ENCODE data around the gene MRPL53. TPM values are rescaled to one million over a fixed set of nuclear protein-coding genes. Genes with fewer than 3 reads are reported as not detected.
A peak's percentile ranks its signal among the peaks of the same experiment; 100 is the strongest.

The MRPL53 gene
- total and polyA plus RNA-seq, 9 of the 15 experiments (the other 6 are each of a cell fraction or from before 2014, with no cell fraction given) = 11.5 to 87.9 (median 41.1) TPM

DNA sequence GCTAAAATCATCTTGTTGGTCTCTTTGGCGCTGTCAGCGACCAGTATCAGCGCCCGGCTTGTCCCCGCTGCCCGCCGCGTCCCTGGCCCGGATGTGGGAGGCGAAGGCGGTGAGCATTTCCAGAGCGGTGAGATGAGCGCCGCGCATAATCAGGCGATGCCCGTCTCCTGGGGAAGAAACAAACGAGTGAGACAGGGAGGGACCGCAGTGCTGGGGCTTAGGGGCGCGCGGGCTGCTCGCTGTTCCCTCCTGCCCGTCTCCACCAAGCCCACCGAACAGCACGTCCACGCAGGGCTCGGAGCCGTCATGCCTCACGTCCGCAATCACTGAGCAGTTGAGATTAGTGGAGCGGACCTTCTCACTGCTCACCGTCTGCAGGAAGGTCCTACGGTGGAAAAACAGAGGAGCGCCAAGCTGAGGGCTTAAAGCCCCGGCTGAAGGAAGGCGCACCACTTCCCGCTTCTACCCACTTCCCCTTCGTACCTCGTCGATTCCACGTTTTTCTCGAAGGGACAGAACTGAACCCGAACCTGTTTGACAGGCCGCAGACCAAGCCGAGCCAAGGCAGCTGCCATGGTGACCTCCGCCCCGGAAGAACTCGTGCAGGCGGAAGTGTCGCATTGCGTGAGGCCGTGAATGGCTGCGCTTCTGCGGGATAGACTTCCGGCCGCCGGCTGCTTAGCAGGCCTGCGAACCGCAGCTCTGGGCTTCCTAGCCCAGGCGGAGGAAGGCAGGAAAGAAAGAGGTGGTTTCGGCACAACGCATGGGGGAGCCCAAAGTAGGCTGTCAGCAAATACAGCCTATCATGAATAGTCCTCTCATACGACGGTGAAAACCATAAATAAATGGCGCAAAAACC is at the start of gene MRPL53 (continued):
- TF ChIP-seq SNRNP70 (optimal IDR thresholded peaks at IDR 0.05; ENCODE audit: low read depth, low read length) (no peak), PHF20 (IDR thresholded peaks at IDR 0.05; ENCODE audit: partially characterized antibody) (peak; percentile 99), ZKSCAN3 (CRISPR knock-in tag; IDR thresholded peaks at IDR 0.05) (no peak), ETV5 (CRISPR knock-in tag; IDR thresholded peaks at IDR 0.05; ENCODE audit: low read depth) (peak; percentile 96), CHD1 (IDR thresholded peaks at IDR 0.05; ENCODE audit: low read length) (no peak), DACH1 (IDR thresholded peaks at IDR 0.05; ENCODE audit: partially characterized antibody) (no peak), TAF1 (IDR thresholded peaks at IDR 0.05; ENCODE audit: control insufficient read depth, extremely low read depth, insufficient read depth, low read length, severe bottlenecking) (peak; percentile 90), CAMTA2 (CRISPR knock-in tag; conservative IDR thresholded peaks at IDR 0.05) (no peak), ZSCAN32 (CRISPR knock-in tag; IDR thresholded peaks at IDR 0.05) (no peak), KAT7 (CRISPR knock-in tag; IDR thresholded peaks at IDR 0.05; ENCODE audit: borderline replicate concordance) (no peak; the same call in 1 of the 2 replicates), PURB (CRISPR knock-in tag; IDR thresholded peaks at IDR 0.05; ENCODE audit: low read depth) (no peak), ZNF583 (CRISPR knock-in tag; IDR thresholded peaks at IDR 0.05) (0 out of 2 replicates have a peak, but pooled peaks have one; percentile 61)
- TF ChIP-seq, protein P1, sequence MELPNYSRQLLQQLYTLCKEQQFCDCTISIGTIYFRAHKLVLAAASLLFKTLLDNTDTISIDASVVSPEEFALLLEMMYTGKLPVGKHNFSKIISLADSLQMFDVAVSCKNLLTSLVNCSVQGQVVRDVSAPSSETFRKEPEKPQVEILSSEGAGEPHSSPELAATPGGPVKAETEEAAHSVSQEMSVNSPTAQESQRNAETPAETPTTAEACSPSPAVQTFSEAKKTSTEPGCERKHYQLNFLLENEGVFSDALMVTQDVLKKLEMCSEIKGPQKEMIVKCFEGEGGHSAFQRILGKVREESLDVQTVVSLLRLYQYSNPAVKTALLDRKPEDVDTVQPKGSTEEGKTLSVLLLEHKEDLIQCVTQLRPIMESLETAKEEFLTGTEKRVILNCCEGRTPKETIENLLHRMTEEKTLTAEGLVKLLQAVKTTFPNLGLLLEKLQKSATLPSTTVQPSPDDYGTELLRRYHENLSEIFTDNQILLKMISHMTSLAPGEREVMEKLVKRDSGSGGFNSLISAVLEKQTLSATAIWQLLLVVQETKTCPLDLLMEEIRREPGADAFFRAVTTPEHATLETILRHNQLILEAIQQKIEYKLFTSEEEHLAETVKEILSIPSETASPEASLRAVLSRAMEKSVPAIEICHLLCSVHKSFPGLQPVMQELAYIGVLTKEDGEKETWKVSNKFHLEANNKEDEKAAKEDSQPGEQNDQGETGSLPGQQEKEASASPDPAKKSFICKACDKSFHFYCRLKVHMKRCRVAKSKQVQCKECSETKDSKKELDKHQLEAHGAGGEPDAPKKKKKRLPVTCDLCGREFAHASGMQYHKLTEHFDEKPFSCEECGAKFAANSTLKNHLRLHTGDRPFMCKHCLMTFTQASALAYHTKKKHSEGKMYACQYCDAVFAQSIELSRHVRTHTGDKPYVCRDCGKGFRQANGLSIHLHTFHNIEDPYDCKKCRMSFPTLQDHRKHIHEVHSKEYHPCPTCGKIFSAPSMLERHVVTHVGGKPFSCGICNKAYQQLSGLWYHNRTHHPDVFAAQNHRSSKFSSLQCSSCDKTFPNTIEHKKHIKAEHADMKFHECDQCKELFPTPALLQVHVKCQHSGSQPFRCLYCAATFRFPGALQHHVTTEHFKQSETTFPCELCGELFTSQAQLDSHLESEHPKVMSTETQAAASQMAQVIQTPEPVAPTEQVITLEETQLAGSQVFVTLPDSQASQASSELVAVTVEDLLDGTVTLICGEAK (IDR thresholded peaks at IDR 0.05) = peak; percentile 99
- TF ChIP-seq, protein P1 (CRISPR knock-in tag; IDR thresholded peaks at IDR 0.05) = no peak
- TF ChIP-seq, protein P2, sequence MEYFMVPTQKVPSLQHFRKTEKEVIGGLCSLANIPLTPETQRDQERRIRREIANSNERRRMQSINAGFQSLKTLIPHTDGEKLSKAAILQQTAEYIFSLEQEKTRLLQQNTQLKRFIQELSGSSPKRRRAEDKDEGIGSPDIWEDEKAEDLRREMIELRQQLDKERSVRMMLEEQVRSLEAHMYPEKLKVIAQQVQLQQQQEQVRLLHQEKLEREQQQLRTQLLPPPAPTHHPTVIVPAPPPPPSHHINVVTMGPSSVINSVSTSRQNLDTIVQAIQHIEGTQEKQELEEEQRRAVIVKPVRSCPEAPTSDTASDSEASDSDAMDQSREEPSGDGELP (CRISPR knock-in tag; IDR thresholded peaks at IDR 0.05; ENCODE audit: borderline replicate concordance) = peak; percentile 88
